HEK293T (cell line): ENCODE data around the gene FIGLA.

Experiments used
- CTCF ChIA-PET: fragments of 350-600 bp; formaldehyde crosslinking; extraction: SDS; loops from one replicate; lab custom pipeline; 2021; ENCODE audit warnings: antibody characterized with exemption, inconsistent platforms; lab: Yijun Ruan, JAX
- POLR2A ChIA-PET: fragments of 350-600 bp; formaldehyde crosslinking; extraction: SDS; loops from one replicate; lab custom pipeline; 2020; ENCODE audit warnings: antibody characterized with exemption, inconsistent platforms; lab: Yijun Ruan, JAX
- DNase-seq: peaks from one replicate; pipeline ENCODE4 v3.0.0; 2012; ENCODE audit warnings: mixed read lengths; ENCODE audit errors: extremely low spot score
- ARNT ChIP-seq: fragments of 450-650 bp; IDR thresholded peaks from 2 replicates; pipeline ENCODE4 v1.6.1; 2017; ENCODE audit warnings: mild to moderate bottlenecking
- BHLHE40 ChIP-seq: fragments of 450-650 bp; IDR thresholded peaks from 2 replicates; pipeline ENCODE4 v1.6.1; 2016; ENCODE audit warnings: mild to moderate bottlenecking, moderate library complexity, borderline replicate concordance
- CTBP1 ChIP-seq: fragments of 450-650 bp; IDR thresholded peaks from 2 replicates; pipeline ENCODE4 v1.6.1; 2016; ENCODE audit warnings: borderline replicate concordance
- ELF4 ChIP-seq: fragments of 450-650 bp; IDR thresholded peaks from 2 replicates; pipeline ENCODE4 v1.6.1; 2017; ENCODE audit warnings: antibody characterized with exemption
- FOXA1 ChIP-seq: fragments of 450-650 bp; IDR thresholded peaks from 2 replicates; pipeline ENCODE4 v1.6.1; 2016; ENCODE audit warnings: mild to moderate bottlenecking
- FOXK2 ChIP-seq: fragments of 450-650 bp; IDR thresholded peaks from 2 replicates; pipeline ENCODE4 v1.6.1; 2016; ENCODE audit warnings: mild to moderate bottlenecking
- FOXM1 ChIP-seq: fragments of 450-650 bp; IDR thresholded peaks from 2 replicates; pipeline ENCODE4 v1.6.1; 2017; ENCODE audit warnings: mild to moderate bottlenecking, borderline replicate concordance
- HDGF ChIP-seq: fragments of 450-650 bp; IDR thresholded peaks from 2 replicates; pipeline ENCODE4 v1.6.1; 2017; ENCODE audit warnings: antibody characterized with exemption, borderline replicate concordance
- L3MBTL2 ChIP-seq: fragments of 450-650 bp; conservative IDR thresholded peaks from 2 replicates; pipeline ENCODE4 v1.6.1; 2016; ENCODE audit warnings: mild to moderate bottlenecking
- LEF1 ChIP-seq: fragments of 450-650 bp; IDR thresholded peaks from 2 replicates; pipeline ENCODE4 v1.6.1; 2017; ENCODE audit warnings: mild to moderate bottlenecking, borderline replicate concordance
- NFRKB ChIP-seq: fragments of 450-650 bp; IDR thresholded peaks from 2 replicates; pipeline ENCODE4 v1.6.1; 2016; ENCODE audit warnings: mild to moderate bottlenecking, moderate library complexity
- PKNOX1 ChIP-seq: fragments of 450-650 bp; IDR thresholded peaks from 2 replicates; pipeline ENCODE4 v1.6.1; 2016
- SP1 ChIP-seq: fragments of 450-650 bp; IDR thresholded peaks from 2 replicates; pipeline ENCODE4 v1.6.1; 2017
- SUZ12 ChIP-seq: fragments of 450-650 bp; IDR thresholded peaks from 2 replicates; pipeline ENCODE4 v1.6.1; 2016; ENCODE audit warnings: mild to moderate bottlenecking
- TARDBP ChIP-seq: fragments of 450-650 bp; IDR thresholded peaks from 2 replicates; pipeline ENCODE4 v1.6.1; 2016
- ZNF384 ChIP-seq: fragments of 450-650 bp; IDR thresholded peaks from 2 replicates; pipeline ENCODE4 v1.6.1; 2016

FIGLA gene

GRCh38 chr2:70793450-70793849, 3.0 kb upstream of the FIGLA start:
- ChIA-PET CTCF (interaction anchor here (0.6 kb wide), 1 partner anchor 154 kb away, joined by 3 read pairs; no protein-coding TSS in a partner anchor), POLR2A (no interaction called here)
- TF ChIP-seq BHLHE40: no peak
- no peak for TF ChIP-seq L3MBTL2
- no peak for TF ChIP-seq SUZ12
- TF ChIP-seq ELF4: no peak
- TF ChIP-seq CTBP1: no peak
- TF ChIP-seq ZNF384: no peak
- no peak for TF ChIP-seq HDGF
- no peak for TF ChIP-seq NFRKB
- no peak for TF ChIP-seq ARNT
- TF ChIP-seq PKNOX1: no peak
- no peak for TF ChIP-seq SP1
- TF ChIP-seq FOXM1: no peak
- no peak for TF ChIP-seq FOXK2
- DNase-seq: no peak

GRCh38 chr2:70789304-70790135, 923 bp downstream of the FIGLA start:
- POLR2A ChIA-PET: interaction anchor here (1.1 kb wide), 1 partner anchor 127 kb away, joined by 3 read pairs; no protein-coding TSS in a partner anchor
- TF ChIP-seq HDGF: no peak
- no peak for TF ChIP-seq SUZ12
- no peak for TF ChIP-seq SP1
- TF ChIP-seq L3MBTL2: no peak; the same call in 1 of the 2 replicates
- peak; percentile 77 for DNase-seq
- CTCF ChIA-PET: interaction anchor here (0.6 to 1.2 kb wide), 7 partner anchors 9 to 246 kb away, joined by 3 to 9 read pairs (median 4); no protein-coding TSS in a partner anchor

GRCh38 chr2:70785137-70785911, 5.1 kb downstream of the FIGLA start:
- POLR2A ChIA-PET: no interaction called here
- peak; percentile 53 for DNase-seq
- CTCF ChIA-PET: interaction anchor here (0.8 to 1.1 kb wide), 2 partner anchors 15 to 17 kb away, joined by 3 to 4 read pairs; partner anchors contain the start of gene ADD2
- TF ChIP-seq NFRKB: no peak
- TF ChIP-seq PKNOX1: peak; percentile 23; the same call in 1 of the 2 replicates
- no peak for TF ChIP-seq BHLHE40
- TF ChIP-seq L3MBTL2: 0 out of 2 replicates have a peak, but pooled peaks have one; percentile 26

GRCh38 chr2:70784320-70784719, 6.1 kb downstream of the FIGLA start:
- ChIA-PET CTCF (no interaction called here), POLR2A (no interaction called here)
- DNase-seq: no peak
- TF ChIP-seq PKNOX1 (no peak), FOXA1 (no peak), CTBP1 (no peak), SUZ12 (no peak), LEF1 (no peak), FOXK2 (no peak), BHLHE40 (no peak), ZNF384 (no peak), FOXM1 (no peak), ELF4 (no peak), NFRKB (no peak), HDGF (no peak)

- ChIA-PET CTCF (interaction anchor here (0.5 to 3.0 kb wide), 3 partner anchors 9 to 124 kb away, joined by 5 to 9 read pairs (median 9); partner anchors contain the start of gene ADD2), POLR2A (no interaction called here)
- no peak for DNase-seq
- TF ChIP-seq SP1: no peak
- no peak for TF ChIP-seq CTBP1
- TF ChIP-seq NFRKB: no peak
- no peak for TF ChIP-seq FOXA1
- no peak for TF ChIP-seq FOXM1
- no peak for TF ChIP-seq ELF4
- no peak for TF ChIP-seq BHLHE40
- no peak for TF ChIP-seq FOXK2
- no peak for TF ChIP-seq L3MBTL2
- no peak for TF ChIP-seq TARDBP
These were observed 10.4 kb downstream of the FIGLA start for GRCh38 chr2:70779911-70780545.

- ChIA-PET CTCF (interaction anchor here (2.6 to 3.0 kb wide), 2 partner anchors 10 to 11 kb away, joined by 9 read pairs; partner anchors contain the start of gene ADD2), POLR2A (no interaction called here)
- no peak for TF ChIP-seq FOXM1
- DNase-seq: no peak
These were observed 11.0 kb downstream of the FIGLA start for GRCh38 chr2:70779491-70779890.
